Astrocyte (in vitro differentiated cells and primary cell): ENCODE measurements around the gene ROR2.

ENCODE experiments used
- CTCF ChIP-seq: IDR thresholded peaks from 2 replicates; pipeline ENCODE4 v1.5.1; 2011; ENCODE audit warnings: low read depth, mild to moderate bottlenecking, inconsistent platforms, low read length, moderate library complexity; ENCODE audit not compliant: insufficient read depth
- EZH2 ChIP-seq: IDR thresholded peaks from 2 replicates; pipeline ENCODE4 v1.6.1; 2012; ENCODE audit warnings: mild to moderate bottlenecking, low read length, inconsistent platforms; ENCODE audit not compliant: insufficient read depth

- no peak for TF ChIP-seq CTCF
- no peak for TF ChIP-seq EZH2
Observed at GRCh38 chr9:91818225-91818585, 131.8 kb downstream of the ROR2 start.
